WTC11 (cell line): Measurements from ENCODE around the gene CCNQ.

ENCODE experiments used
- CREB1 ChIP-seq: sonication (generic); formaldehyde crosslinking; IDR thresholded peaks from 2 replicates; pipeline ENCODE4 v1.8.0; 2023; ENCODE audit warnings: mild to moderate bottlenecking, missing genetic modification reagents
- ETV6 ChIP-seq: sonication (generic); formaldehyde crosslinking; IDR thresholded peaks from 2 replicates; pipeline ENCODE4 v1.8.1; 2022; ENCODE audit warnings: mild to moderate bottlenecking, missing genetic modification reagents
- NFYB ChIP-seq: sonication (generic); formaldehyde crosslinking; conservative IDR thresholded peaks from 2 replicates; pipeline ENCODE4 v1.8.0; 2022; ENCODE audit warnings: low read depth, missing genetic modification reagents
- TCF7 ChIP-seq: sonication (generic); formaldehyde crosslinking; IDR thresholded peaks from 2 replicates; pipeline ENCODE4 v1.8.0; 2022; ENCODE audit warnings: mild to moderate bottlenecking, low read depth, missing genetic modification reagents, moderate library complexity
- TEAD4 ChIP-seq: sonication (generic); formaldehyde crosslinking; IDR thresholded peaks from 2 replicates; pipeline ENCODE4 v1.8.0; 2022; ENCODE audit warnings: mild to moderate bottlenecking, missing genetic modification reagents
- TF ChIP-seq, protein P1 (sequence below): fragments of 200-600 bp; IDR thresholded peaks from 2 replicates; pipeline ENCODE4 v1.8.0; 2022; ENCODE audit warnings: antibody characterized with exemption

DNA sequence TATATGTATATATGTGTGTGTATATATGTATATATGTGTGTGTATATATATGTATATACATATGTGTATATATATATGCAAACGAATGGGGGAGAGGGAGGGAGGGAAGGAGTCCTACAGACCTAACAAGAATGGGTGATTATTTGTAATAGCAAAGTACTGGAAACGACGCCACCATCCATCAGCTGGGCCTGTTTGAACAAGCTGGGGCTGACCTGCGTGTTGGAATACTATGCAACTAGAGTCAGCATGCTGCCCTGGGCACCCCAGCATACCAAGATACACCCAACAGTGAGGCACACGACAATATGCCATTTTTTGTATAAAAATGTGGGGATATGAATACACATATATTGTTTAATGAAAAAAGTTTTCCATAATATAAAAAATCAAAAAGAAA, 21.6 kb upstream of the CCNQ start:
- TF ChIP-seq, protein P1, sequence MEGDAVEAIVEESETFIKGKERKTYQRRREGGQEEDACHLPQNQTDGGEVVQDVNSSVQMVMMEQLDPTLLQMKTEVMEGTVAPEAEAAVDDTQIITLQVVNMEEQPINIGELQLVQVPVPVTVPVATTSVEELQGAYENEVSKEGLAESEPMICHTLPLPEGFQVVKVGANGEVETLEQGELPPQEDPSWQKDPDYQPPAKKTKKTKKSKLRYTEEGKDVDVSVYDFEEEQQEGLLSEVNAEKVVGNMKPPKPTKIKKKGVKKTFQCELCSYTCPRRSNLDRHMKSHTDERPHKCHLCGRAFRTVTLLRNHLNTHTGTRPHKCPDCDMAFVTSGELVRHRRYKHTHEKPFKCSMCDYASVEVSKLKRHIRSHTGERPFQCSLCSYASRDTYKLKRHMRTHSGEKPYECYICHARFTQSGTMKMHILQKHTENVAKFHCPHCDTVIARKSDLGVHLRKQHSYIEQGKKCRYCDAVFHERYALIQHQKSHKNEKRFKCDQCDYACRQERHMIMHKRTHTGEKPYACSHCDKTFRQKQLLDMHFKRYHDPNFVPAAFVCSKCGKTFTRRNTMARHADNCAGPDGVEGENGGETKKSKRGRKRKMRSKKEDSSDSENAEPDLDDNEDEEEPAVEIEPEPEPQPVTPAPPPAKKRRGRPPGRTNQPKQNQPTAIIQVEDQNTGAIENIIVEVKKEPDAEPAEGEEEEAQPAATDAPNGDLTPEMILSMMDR = no peak
- TF ChIP-seq TEAD4 (no peak), CREB1 (CRISPR knock-in tag) (no peak), ETV6 (CRISPR knock-in tag) (no peak), NFYB (CRISPR knock-in tag) (no peak), TCF7 (CRISPR knock-in tag) (no peak)
